ENCODE measurements around the gene CCDC54.

CCDC54 gene

DNA sequence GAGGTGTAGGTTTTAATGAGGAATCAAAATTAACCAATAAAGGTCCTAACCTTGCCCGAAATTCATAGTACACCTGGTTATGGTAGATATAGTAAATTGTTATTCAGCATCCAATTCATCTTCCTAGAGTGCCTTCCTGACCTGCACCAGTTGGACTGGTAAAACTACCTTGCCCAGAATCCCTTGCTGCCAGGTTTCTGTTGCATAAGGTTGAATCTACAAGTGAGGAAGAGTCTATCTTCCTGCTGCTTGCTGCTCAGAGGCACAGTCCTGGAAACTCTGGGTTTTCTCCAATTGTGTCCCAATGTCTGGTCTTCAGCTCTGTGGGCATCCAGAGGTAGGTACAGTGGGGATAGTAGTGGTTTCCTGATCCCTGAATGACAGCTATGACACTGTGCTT is 17.3 kb downstream of the CCDC54 start:
- no peak for FAIRE-seq

DNA sequence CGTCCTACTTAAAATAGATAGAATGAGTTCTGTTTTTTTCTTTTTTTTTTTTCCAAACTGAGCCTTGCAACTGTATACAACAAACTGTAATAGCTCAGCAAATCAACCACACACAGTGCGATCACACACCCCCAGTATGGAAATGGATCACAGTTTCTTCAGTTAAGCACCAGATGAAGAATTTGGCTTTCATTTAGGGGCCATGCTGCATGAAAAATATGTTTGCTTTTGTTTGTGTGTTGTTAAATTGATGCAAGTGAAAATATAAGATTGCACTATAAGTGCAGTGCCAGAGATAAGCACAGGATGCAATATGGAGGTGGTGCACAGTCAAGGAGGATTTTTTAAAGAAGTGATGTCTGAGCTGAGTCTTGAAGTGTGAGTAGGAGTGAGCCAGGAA is 17.8 kb downstream of the CCDC54 start:
- no peak for FAIRE-seq

DNA sequence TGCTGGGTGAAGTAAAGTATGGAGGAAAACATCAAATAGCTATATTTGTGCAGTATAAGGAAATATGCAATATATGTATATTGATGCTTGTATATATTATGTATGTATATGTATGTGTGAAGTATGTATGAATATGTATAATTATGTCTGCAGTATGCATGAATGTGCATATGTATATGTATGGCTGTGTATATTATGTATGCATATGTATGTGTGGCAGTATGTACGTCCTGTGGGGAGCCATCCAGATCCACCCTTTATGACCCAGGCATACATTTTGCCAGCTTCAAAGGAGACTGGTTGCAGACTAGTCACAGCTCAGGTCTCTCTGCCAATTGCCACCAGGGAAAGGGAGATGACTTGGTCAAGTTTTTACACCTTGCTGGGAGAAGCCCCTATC is 24.1 kb downstream of the CCDC54 start:
- FAIRE-seq = no peak

DNA sequence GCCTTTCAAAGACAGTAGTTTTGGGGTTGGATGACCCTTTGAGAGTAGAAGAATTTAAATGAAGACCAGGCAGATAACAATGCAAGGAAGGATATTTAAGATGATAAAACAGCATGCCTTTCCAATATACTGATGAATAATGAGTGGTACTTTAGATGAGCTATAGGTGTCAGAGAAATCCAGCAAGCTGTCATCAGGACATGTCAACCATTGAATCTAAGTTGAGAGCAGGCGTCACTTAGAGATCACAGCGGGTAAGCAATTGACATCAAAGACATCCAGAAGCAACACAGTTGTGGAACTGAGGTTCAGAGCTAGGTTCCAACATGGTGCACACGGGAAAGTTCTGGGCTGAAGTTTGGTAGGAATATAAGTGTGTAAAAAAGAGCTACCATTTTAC is 25.0 kb downstream of the CCDC54 start:
- no peak for FAIRE-seq

- no peak for FAIRE-seq
These were observed 27.7 kb downstream of the CCDC54 start for GRCh38 chr3:107404727-107405469.

- no peak for FAIRE-seq
These were observed 30.1 kb downstream of the CCDC54 start for GRCh38 chr3:107407355-107407754.

GRCh38 chr3:107408513-107408912 is 31.3 kb downstream of the CCDC54 start:
- FAIRE-seq = no peak

DNA sequence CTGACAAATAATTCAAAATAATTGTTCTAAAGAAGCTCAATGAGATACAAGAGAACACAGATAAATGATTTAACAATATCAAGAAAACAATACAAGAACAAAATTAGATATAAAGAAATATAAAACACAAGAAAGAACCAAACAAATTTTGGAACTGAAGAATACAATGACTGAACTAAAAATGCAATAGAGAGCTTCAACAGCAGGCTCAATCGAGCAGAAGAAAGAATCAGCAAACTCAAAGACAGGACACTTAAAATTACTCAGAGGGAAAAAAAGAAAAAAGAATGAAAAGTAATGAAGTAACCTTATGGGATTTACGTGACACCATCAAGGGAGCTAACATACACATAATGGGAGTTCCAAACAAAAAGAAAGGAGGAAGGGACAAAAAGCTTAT is 32.1 kb downstream of the CCDC54 start:
- no peak for FAIRE-seq

DNA sequence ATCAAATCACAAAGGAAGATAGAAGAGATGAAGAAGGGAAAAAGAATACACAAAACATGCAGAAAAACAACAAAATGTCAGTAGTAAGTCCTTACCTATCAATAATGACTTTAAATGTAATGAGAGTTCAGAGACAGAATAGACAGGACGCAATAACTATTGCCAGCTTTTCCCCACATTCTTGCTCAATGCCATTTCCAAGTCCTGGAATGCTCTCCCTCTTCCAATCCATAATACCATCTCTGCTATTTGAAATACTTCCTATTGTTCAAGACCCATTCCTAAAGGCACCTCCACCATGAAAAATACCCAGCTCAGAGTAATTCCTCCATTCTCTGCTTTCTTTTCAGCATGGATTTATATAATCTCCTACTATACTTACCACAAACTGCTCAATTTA is 33.4 kb downstream of the CCDC54 start:
- FAIRE-seq = no peak

DNA sequence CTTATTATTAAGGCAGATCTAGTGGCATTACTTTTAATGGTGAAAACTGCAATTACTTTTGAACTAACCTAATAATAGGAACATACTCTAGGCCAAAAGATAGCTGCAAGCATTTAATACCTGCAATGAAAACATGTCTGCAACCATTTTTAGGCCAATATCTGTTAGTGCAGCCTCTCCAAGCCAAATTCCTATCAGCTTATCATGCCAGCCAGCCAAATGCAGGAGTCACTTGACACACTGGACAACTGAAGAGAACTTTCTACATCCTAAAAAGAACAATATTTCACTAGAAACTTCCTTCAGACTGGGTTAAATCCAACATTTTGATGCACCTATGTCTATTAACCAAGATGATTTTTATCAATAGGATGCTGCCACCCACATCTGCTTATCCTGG is 33.8 kb downstream of the CCDC54 start:
- FAIRE-seq = no peak

DNA sequence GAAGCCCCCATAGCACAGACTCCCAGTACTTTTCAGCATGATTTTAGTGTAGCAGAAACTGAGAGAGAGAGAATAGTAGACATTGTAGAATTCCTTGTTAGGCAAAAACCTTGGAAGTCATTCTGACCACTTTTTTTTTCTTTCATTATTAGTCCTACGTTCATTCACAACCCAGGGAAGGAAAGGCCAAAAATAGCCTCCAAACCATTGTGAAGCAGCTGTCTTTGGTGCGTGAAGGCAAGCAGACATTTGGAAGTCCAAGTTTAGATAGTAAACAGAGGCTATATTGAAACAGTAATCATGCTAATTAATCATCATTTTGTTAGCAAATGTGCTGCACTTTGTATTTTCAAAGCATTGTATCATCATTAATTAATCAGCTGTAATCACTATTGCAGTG is 34.5 kb downstream of the CCDC54 start:
- no peak for FAIRE-seq

GRCh38 chr3:107412376-107412775 is 35.1 kb downstream of the CCDC54 start:
- FAIRE-seq = no peak

DNA sequence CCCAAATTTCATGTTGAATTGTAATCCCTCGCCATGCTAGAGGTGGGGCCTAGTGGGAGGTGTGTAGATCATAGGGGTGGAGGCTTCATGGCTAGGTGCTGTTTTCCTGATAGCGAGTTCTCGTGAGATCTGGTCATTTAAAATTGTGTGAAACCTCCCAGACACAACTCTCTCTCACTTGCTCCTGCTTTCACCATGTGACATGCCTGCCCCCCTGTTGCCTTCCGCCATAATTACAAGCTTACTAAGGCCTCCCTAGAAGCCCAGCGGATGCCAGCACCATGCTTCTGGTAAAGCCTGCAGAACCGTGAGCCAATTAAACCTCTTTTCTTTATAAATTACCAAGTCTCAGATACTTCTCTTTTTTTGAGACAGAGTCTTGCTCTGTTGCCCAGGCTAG is 36.0 kb downstream of the CCDC54 start:
- no peak for FAIRE-seq

DNA sequence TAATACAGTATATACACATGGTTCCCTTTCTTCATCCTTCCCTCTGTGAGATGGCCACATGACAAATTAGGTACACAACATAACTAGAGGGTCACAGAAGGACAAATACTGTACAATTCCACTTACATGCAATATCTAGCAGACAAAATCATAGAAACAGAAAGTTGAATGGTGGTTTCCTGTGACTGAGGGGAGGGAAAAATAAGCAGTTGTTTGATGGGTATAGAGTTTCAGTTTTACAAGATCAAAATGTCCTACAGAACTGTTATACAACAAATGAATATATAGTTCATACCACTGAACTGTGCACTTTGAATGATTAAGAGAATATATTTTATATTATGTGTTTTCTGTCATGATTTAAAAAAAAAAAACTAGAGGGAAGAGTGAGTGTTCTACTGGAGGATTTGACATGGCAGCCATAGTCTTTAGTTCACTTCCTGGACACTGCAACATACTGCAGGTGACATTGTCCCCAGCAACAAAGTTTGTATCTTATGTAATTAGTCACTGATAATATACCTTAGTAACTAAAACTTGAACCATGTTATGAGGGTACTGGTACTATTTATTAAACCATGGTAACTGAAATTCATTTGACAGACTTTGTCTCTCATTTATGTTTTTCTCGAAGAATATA is 37.2 kb downstream of the CCDC54 start:
- no peak for FAIRE-seq

GRCh38 chr3:107416138-107416537 is 38.9 kb downstream of the CCDC54 start:
- FAIRE-seq = no peak

DNA sequence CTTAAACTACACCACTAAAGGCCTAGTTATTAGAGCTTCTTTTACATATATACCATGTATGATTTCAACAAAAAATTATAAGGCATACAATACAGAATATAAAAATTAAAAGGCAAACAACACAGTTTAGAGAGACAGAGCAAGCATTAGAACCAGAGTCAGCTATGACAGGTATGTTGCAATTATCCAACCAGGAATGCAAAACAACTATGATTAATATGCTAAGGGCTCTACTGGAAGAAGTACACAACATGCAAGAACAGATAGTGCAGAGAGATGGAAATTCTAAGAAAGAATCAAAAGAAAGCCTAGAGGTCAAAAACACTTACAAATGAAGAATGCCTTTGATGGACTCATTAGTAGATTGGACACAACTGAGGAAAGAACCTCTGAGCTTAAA is 39.6 kb downstream of the CCDC54 start:
- FAIRE-seq = no peak

DNA sequence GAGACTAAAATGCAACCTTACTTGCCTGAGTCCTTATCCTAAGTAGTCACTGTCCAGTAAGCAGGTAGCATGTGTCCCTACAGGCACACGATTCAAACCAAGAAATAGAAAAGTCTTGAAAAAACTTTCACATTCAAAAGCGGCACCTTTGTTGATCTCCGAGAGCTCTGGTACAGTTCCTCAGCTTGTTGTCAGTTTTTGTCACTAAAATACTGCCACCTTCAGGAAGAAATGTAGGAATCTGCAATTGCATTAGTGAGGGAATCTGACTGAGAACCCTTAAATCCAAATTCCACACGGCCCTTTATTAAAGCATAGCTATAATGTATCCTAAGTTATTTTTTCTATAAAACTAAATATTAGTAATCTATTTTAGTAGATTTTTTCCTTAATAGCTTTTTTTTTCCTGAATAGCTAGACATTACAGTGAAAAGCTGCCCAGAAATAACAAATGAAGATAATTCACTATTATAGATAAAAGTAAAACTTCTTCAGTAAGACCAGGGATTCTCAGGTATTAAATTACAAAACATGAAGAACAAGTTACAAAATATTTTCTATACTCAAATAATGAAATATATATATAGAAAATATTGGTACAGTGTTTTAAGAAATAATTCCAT is 44.0 kb downstream of the CCDC54 start:
- FAIRE-seq = peak; percentile 91

DNA sequence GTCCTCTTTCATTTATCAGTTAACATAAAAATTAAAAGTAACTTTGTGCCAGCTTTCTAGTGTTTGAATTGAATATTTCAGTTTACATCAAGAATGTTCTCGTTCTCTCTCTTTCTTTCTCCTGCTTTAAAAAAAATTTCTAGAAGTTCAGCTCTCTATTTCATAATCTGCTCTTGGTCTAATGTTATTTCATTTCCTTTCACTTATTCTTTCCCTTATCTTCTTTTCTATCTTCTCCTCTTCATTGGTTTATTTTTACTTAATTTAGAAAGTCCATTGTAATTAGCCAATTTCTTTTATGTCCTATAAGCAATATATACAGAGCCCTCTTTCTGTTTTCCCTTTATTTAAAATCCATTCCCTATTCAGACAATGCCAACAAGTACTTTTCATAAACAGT is 44.6 kb downstream of the CCDC54 start:
- no peak for FAIRE-seq

DNA sequence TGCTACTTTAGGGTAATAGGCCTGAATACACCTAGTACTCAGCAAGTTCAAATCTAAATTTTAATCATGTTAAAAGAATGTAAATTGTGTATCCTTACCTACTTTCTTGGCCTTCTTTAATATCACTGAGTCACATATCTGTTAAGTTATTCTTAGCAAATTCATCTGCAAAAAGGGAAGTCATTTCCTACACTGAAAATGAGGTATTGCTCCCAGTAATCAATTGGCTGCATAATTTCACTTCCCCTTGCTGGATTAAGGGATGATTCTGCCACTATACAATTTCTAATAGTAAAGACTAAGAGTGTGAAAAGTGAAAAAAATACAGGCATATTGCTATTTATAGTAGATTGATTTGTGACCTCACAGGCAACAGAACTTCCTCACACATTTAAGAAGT is 47.8 kb downstream of the CCDC54 start:
- FAIRE-seq = no peak

GRCh38 chr3:107426223-107426622 is 49.0 kb downstream of the CCDC54 start:
- FAIRE-seq = no peak

Data from G401.6 (cell line).